GM21717 (cell line): Measurements from ENCODE around the gene GPC6.

ENCODE experiments used
- ATAC-seq: cut with Tn5 transposase; IDR thresholded peaks from one replicate; pipeline ENCODE4 v1.9.1; 2021; ENCODE audit warnings: mild to moderate bottlenecking, moderate library complexity; ENCODE audit not compliant: unreplicated experiment

The GPC6 gene

GRCh38 chr13:93230261-93230855, 3.8 kb downstream of the GPC6 start:
- no peak for ATAC-seq

DNA sequence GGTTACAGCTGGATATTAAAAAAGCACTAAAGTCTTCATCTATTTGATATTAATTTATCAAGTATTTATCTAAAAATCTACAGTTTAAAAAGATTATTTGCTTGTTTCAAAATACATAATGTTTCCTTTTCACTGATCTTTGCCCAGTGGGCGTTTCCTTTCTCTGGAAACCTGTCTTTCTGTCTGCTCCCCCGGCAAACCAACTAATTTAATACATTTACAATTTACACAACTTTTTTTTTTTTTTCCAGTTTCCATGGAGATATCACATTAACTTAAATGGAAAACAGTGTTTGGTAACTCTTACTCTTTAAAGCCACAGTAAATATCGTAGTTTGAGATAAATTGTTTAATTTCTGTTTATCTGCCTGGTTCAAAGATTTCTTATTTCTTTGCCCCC, 5.3 kb downstream of the GPC6 start:
- ATAC-seq, result no peak

GRCh38 chr13:93233997-93234416, 7.4 kb downstream of the GPC6 start:
- peak; percentile 56 for ATAC-seq

DNA sequence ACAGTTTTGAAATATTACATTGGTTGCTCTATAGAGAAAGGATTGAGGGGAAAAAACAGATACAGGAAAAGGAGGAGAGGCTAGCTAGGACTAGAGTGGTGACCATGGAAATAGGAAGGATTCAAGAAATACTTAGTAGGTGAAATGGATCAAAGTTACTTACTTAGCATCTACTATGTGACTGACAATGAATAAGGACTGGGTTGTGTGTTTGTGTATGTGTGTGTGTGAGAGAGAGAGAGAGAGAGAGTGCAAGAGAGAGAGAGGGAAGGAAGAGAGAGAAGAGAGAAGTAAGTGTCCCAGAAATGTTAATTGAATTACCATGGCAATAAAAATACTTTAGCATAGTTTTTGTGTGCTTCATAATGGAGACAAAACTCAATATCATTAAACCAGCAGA, 7.9 kb downstream of the GPC6 start:
- no peak for ATAC-seq

DNA sequence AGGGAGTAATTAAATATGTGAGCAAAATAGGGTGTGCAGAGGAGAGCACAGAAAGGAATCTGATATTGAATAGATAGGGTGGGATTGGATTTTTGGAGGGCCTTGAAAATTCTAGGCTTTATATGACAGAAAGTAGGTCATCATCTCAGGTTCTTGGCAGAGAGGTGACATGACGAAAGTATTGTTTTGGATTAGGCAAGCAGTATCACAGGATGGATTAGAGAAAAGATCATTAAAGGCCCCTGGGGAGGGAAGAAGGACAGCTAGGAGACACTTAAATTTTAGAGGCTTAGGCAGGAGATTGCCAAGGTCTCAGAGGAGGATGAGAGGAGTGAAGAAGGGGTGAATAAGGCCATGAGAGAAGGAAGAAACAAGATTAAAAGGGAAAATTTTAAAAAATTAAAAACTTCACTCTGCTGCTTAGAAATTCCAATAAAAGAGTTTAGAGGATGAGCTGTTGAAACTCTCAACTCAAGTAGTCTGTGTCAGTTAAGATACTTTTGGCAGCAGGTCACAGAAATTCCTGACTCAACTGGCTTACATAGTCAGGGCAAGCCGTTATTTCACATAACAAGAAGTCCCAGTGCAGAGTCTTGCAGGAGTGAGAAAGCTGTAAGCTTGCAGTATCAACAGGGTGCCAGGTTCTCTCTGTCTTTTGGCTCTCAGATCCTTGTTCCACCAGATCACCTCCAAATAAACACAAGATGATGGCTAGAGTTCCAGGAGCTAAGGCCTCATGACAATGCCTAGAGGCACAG, 8.8 kb downstream of the GPC6 start:
- ATAC-seq, result no peak

DNA sequence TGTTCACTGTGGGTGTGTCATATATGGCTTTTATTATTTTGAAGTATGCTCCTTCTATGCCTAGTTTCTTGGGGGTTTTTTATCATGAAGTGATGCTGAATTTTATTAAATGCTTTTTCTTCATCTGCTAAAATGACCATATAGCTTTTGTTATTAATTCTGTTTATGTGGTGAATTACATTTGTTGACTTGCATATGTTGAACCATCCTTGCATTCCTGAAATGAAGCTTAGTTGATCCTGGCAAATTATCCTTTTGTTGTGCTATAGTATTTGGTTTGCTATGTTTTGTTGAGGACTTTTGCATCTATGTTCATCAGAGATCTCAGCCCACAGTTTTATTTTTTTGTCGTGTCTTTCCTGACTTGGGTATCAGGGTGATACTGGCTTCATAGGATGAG, 12.1 kb downstream of the GPC6 start:
- ATAC-seq, result no peak

DNA sequence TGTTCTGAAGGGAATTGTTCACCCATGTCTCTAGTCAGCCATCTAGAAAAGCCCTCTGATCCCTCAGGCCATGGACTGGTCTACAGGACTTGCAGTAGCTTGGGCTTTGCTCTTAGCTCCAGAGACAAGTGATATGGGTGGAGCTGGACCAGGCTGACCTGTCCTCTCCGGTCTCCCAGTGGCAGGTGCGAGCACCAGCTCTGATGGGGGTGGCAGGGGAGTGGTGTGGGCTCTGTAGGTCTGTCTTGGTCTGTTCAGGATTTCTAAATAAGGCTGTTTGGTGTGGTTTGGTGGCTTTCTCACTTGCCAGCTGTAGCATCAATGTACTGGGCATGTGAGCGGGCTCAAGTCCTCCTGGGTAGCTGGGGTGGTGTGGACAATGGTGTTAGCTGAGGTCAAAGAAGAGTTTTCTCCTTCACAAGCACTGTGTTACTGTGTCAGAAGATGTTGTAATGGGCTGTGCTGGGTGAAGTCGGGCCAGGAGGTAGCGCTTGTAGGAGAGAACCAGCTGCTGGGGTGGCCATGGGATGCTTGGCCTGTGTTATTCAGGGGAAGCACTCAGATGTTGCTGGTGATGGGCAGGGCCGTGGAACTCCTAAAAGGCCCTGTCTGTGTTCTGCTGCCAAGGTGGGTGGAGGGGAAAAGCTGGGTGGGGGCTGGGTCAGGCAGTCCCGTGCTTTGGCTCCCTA, 16.9 kb downstream of the GPC6 start:
- no peak for ATAC-seq

DNA sequence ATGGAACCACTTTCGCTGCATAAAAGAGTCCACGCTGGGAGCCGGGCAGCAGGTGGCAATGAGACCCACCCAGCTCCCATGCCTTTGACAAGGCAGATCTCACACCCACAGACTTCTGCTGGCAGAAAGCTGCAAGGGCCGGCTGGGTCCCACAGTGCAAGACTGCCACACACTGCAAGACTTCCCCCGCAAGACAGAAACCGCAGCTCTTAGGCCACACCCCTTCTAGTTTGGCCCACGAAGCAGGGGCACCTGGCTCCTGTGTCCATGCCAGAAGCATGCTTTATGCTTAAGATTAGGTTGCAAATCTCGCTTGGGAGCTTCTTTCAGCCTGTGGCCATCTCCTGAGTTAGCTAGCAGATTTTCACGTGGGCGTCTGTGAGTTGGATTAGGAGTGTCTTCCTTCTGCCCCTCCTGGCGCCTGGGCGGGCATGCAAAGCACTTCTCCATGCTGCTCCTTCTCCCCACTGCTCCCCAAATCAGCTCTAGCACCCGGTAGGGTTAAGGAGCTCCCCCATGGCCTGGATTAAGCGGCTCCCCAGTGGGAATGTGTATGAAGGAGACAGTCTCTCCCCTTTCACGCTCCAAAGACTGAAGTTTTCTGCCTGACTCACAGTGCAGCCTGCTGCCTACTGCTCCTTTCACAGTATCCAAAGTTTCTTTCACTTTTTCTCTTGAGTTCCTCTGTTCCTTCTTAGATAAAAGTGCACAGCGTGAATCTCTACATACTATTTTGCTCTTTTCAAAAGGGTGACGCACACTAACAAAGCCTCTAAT, 17.7 kb downstream of the GPC6 start:
- no peak for ATAC-seq

DNA sequence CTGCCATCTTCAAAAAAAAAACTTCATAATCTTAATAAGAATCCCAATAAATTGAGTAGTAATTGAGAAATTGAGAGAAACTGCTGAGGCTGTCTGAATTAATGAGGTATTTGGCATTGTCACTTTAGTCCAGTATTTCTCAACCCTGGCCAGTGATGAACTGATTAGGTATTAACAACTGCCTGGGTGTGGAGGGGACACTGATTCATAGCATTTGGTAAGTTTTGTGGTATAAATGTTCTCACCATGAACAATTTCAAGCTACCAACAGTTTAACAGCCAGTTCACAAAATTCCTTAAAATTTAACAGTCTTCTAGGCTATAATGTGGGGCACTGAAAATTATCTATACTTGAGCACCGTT, 18.3 kb downstream of the GPC6 start:
- no peak for ATAC-seq

DNA sequence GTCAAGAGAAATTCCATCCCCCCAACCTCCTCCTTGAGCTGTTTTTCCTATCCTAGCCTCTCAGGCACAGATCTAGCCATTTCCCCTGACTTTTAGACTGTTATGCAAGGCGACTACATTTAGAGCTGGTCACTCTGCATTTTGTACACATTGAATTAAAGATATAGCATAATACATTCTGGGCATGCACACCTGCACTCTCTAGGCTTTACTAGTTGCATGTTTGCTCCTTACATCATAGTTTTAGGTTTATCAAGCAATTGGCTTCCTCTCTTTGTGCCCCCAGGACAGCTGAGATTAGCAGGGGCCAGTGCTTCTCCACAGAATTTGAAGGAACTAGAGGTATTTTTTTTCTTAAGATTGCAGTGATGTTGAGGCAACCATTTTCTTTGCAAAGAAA, 19.5 kb downstream of the GPC6 start:
- ATAC-seq, result no peak

- ATAC-seq, result no peak
These were observed 22.0 kb downstream of the GPC6 start for GRCh38 chr13:93248627-93249047.

GRCh38 chr13:93249364-93250306, 23.0 kb downstream of the GPC6 start:
- no peak for ATAC-seq

DNA sequence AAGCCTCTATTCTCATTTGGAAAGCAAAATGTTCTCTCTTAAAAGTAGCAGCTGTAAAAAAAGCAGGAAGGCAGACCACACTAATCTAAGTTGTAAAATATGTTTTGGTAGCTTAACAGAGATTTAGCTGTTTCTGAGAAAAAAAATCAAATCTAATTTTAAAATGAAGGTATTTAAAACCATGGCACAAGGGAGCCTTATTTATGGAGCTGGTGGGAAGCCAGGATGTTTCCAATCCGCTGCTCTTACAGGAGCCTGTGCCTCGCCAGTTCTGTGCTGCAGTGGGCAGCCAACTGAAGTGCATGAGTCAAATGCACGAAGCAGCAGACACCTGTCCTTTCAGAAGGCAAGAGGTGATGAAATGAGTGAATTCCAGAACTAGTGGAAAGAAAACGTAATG, 28.2 kb downstream of the GPC6 start:
- ATAC-seq, result no peak

- ATAC-seq, result no peak
These were observed 30.4 kb downstream of the GPC6 start for GRCh38 chr13:93256998-93257397.

DNA sequence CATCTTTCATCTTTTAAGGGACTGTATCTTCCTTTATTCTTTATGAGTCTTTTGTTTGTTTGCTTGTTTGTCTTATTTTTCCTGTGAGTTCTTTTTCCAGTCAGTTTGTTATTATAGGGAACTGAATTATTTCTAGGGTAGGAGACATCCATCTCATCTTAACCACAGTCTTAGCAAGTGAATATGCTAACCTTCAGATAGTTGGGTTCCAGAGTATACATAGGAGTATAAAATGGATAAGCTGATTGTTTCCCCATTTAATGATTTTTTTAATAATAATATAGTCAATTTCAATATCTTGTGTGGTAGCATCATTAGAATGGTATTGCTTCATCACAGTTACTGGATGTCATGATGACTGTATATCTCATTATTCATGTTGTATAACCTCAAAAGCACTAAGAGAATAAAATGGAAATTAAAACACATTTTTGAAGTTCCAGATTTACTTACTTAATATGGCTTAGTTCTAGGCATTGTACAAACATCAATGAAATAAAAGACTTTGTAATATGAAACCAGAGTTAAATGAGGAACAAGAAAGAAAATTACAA, 33.0 kb downstream of the GPC6 start:
- ATAC-seq, result no peak

DNA sequence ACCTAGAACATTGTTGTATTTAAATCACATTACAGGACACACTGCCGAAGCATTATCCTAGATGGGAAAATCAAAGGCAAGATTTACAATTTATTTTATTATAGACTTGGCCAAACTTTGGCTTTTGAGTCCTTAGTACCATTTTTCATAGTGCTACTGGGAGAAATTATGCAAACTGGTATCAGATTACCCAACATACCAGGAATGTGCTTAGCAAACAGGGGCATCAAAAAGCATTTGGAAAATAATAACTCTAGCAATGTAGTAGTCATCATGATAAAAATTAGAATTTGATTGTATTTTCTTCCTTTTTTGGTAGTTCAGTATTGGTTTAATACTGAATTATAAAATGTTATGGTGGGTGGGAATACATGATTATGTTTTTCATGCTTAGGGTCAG, 34.0 kb downstream of the GPC6 start:
- ATAC-seq, result no peak

DNA sequence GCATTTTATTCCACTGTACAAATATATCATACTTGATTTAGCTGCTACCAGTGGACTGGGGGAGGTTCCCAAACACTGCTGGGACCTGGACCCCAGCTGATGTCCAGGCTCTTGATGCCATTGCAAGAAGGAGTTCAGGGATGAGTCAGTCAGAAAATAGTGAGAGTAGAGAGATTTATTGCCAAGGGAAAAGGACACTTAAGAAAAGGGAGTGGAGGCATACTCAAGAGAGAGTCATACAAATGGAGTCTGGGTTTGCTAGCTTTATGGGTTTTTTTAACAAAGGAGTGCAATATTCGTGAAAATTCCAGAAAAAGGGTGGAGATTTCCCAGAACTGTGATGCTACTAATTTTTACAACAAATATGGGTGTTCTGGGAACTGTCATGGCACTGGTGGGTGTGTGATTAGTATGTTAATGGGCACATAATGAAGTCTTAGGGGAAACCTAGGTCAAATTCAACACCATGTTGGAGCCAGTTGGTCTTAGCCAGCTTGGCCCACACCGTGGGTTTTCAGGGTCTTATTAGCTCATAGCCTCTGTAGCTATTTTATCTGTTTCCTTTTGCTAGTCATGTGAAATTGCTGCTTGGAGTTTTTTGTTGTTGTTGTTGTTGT, 36.2 kb downstream of the GPC6 start:
- ATAC-seq, result no peak

GRCh38 chr13:93264876-93265275, 38.3 kb downstream of the GPC6 start:
- ATAC-seq, result no peak

DNA sequence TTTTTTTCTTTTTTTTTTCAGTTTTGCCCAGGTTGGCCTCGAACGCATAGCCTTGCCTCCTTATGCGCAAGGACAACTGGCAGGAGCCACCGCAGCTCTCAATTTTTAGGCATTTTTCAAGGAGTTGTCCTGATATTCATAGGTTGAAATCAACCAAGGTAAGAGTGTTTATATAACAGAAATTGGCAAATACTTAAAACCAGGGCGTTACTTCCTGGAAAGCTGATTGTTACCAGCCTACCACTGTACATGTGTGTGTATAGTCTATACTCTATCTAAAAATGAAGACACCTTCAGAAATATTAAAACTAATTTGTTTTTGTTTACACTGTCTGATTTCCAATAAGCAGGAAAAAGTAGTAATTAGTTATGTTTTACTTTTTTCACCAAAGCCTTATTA, 39.2 kb downstream of the GPC6 start:
- no peak for ATAC-seq

DNA sequence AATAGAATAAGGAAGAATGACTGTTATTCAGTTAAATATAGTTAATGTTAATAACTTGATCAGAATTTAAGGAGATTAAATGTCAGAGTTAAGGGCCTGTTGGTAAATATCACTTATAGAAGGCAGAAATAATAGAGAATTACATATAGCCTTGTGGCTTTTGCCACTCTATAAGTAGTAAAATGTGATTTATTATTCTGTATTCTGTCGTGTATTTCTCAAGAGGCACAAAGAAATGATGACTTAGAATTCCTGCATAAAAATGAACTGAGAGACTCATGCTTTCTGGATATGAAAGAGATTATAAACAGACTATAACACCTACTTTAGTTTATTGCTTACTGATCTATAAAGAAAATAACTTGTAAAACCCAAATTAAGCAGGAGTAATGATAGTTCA, 40.1 kb downstream of the GPC6 start:
- ATAC-seq, result no peak
